ENCODE data around the gene DIP2C. TPM values are rescaled to one million over a fixed set of nuclear protein-coding genes. Genes with fewer than 3 reads are reported as not detected.

The DIP2C gene
- total and polyA plus RNA-seq, 8 donors: 2.4 to 40.1 (median 21.0) TPM

DNA sequence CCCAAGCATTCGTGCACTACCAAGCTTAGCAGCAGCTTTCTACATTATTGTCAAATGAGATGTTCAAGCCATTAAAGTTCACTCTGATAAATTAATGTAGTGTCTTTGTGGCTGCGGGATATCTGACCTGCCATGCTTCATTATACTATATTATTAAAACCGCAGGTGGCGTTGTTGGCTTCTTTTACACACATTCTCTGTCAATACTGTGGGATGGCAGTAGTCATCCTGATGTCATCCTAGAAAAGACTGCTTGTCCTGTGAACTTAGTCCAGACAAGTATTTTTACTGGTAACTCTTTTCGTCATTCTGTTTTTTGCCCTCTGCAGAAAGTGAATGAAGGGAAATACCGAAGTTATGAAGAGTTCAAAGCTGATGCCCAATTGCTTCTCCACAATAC lies 450.4 kb downstream of the DIP2C start:
- TF ChIP-seq POLR2A (IDR thresholded peaks at IDR 0.05) (no peak), EP300 (IDR thresholded peaks at IDR 0.05) (no peak), POLR2AphosphoS5 (IDR thresholded peaks at IDR 0.05) (no peak)
- TF ChIP-seq, protein P1, sequence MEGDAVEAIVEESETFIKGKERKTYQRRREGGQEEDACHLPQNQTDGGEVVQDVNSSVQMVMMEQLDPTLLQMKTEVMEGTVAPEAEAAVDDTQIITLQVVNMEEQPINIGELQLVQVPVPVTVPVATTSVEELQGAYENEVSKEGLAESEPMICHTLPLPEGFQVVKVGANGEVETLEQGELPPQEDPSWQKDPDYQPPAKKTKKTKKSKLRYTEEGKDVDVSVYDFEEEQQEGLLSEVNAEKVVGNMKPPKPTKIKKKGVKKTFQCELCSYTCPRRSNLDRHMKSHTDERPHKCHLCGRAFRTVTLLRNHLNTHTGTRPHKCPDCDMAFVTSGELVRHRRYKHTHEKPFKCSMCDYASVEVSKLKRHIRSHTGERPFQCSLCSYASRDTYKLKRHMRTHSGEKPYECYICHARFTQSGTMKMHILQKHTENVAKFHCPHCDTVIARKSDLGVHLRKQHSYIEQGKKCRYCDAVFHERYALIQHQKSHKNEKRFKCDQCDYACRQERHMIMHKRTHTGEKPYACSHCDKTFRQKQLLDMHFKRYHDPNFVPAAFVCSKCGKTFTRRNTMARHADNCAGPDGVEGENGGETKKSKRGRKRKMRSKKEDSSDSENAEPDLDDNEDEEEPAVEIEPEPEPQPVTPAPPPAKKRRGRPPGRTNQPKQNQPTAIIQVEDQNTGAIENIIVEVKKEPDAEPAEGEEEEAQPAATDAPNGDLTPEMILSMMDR (IDR thresholded peaks at IDR 0.05): no peak
- Histone ChIP-seq H3K27ac (no peak overlapping the region), H3K9me3 (no peaks in the 10 kb centered on the region), H3K4me3 (no peak overlapping the region), H3K4me1 (peaks cover 0 to 10% (median 0%) of the 10 kb centered on the region in 4 donors), H3K27me3 (no peaks in the 10 kb centered on the region), H3K36me3 (peaks cover 10 to 73% (median 67%) of the 10 kb centered on the region in 4 donors)
- DNase-seq: no peak
- intact Hi-C loops (cut with DNase I; ENCODE audit: low total_unique reads): no loop called here
- WGBS, 5 donors: 94 to 97% (median 96%) methylated on average over 6 of the region's 6 CpGs

DNA sequence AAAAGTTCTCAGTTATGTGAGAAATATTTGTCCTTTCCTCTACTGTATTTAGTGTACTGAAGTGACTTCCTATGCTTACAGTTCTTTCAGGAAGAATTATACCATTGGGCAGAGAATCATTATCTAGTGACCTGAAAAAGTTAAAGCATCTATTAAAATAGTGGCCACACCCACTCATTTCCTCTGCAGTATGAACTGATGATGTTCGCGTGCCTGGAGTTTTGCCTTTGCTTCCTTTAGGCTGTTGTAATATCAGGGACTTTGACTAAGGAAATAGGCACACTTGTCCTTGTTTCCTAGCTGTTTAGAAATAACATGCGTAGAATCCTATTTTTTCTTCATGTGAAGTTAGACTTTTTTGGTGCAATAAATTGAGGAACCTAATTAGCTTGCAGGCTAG lies 453.6 kb downstream of the DIP2C start:
- TF ChIP-seq, protein P1 (IDR thresholded peaks at IDR 0.05): no peak
- TF ChIP-seq POLR2A (IDR thresholded peaks at IDR 0.05): no peak
- TF ChIP-seq POLR2AphosphoS5 (IDR thresholded peaks at IDR 0.05): no peak
- no peak for TF ChIP-seq EP300 (IDR thresholded peaks at IDR 0.05)
- DNase-seq: peak in 1 of 2 donors; percentile 20
- H3K4me3 ChIP-seq: no peak overlapping the region
- no peaks in the 10 kb centered on the region for H3K9me3 ChIP-seq
- H3K4me1 ChIP-seq: peaks cover 0 to 6% (median 0%) of the 10 kb centered on the region in 4 donors
- WGBS, 5 donors: 78 to 91% (median 85%) methylated on average over 3 of the region's 3 CpGs
- H3K27ac ChIP-seq: no peak overlapping the region
- peaks cover 10 to 46% (median 41%) of the 10 kb centered on the region in 4 donors for H3K36me3 ChIP-seq
- H3K27me3 ChIP-seq: no peaks in the 10 kb centered on the region
- intact Hi-C loops (cut with DNase I; ENCODE audit: low total_unique reads): no loop called here

DNA sequence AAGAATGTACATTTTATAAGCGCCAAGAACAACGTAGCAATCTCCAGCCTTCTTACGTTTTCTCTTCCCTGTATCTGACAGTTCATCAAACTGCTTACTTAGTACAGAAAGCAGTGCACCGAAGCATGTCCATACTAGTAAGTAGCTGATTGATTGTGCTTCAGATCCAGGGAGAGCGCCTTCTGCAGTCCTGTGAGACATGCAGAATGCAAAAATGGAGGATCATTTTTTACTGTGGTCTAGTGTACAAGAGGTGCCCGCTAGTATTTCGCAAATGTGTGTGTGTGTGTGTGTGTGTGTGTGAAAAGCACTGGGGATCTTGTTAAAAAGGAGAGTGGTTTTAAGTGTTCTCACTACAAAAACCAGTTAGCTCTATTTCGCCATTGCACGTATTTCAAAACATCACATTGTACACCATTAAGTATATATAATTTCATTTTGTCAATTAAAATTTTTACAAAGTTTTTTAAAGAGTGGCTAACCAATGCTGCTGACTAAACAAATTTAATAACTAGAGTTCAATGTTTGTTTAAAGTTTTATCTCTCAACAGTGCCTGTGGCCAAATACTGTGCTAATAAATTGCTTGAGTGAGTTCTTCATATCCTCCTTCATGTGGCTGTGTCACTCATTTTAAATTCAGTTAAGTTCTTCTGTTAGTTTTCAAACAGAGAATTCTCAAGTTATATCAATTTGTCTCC lies 454.6 kb downstream of the DIP2C start:
- no peak for DNase-seq
- H3K4me1 ChIP-seq: peaks cover 0 to 6% (median 0%) of the 10 kb centered on the region in 4 donors
- no peak overlapping the region for H3K4me3 ChIP-seq
- TF ChIP-seq POLR2A (IDR thresholded peaks at IDR 0.05): no peak
- H3K36me3 ChIP-seq: peaks cover 2 to 36% (median 31%) of the 10 kb centered on the region in 4 donors
- H3K27me3 ChIP-seq: no peaks in the 10 kb centered on the region
- no peaks in the 10 kb centered on the region for H3K9me3 ChIP-seq
- intact Hi-C loops (cut with DNase I; ENCODE audit: low total_unique reads): no loop called here
- no peak overlapping the region for H3K27ac ChIP-seq
- WGBS, 5 donors: 72 to 80% (median 79%) methylated on average over 9 of the region's 9 CpGs

DNA sequence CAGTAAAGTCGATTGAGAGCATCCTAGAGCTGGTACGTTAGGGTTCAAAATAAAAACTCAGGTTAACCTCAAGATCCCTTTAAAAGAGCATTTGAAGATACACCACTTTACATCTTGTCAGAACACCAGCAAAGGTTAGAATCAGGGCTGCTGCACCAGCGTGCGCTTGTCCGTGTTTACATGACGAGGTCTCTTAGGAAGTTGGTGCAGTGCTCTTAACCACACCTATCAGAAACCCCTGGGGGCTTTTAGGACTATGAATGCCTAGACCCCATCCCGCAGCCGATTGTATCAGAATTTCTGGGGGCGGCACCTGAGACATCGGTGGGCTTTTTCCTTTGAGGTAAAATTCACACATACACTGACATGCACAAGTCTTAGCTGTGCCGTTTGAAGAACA lies 456.6 kb downstream of the DIP2C start:
- peaks cover 0 to 10% (median 0%) of the 10 kb centered on the region in 4 donors for H3K4me1 ChIP-seq
- H3K36me3 ChIP-seq: peaks cover 0 to 17% (median 13%) of the 10 kb centered on the region in 4 donors
- 89 to 97% (median 94%) methylated on average over 11 of the region's 11 CpGs for WGBS, 5 donors
- H3K27ac ChIP-seq: no peak overlapping the region
- intact Hi-C loops (cut with DNase I; ENCODE audit: low total_unique reads): no loop called here
- no peak for DNase-seq
- H3K4me3 ChIP-seq: no peak overlapping the region
- TF ChIP-seq POLR2A (IDR thresholded peaks at IDR 0.05) (no peak), EP300 (IDR thresholded peaks at IDR 0.05) (no peak), POLR2AphosphoS5 (IDR thresholded peaks at IDR 0.05) (no peak)
- TF ChIP-seq, protein P1 (IDR thresholded peaks at IDR 0.05): no peak
- H3K9me3 ChIP-seq: no peaks in the 10 kb centered on the region
- no peaks in the 10 kb centered on the region for H3K27me3 ChIP-seq

DNA sequence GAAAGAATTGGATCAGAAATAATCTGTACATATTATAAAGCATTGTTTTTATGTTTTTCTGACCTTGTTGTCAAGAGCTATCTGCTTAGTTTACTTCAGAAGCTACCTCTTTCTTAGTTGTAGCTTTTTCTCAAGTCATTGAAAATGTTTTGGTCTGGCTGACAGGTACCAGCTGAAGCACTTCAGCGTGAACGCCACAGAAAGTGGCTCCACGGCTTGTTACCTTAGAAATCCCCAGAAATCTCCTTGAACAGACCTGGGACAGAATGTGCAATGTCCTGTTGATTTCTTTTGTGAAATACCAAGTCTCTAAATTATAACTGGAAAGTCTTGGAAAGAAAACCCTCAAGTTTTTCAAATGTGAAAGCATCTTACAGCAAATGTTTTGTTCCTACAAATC lies 457.4 kb downstream of the DIP2C start:
- no peak overlapping the region for H3K27ac ChIP-seq
- no peak for DNase-seq
- H3K9me3 ChIP-seq: no peaks in the 10 kb centered on the region
- peaks cover 0 to 9% (median 5%) of the 10 kb centered on the region in 4 donors for H3K36me3 ChIP-seq
- no peak overlapping the region for H3K4me3 ChIP-seq
- 90 to 95% (median 92%) methylated on average over 3 of the region's 3 CpGs for whole genome bisulfite sequencing, 5 donors
- peaks cover 0 to 17% (median 0%) of the 10 kb centered on the region in 4 donors for H3K4me1 ChIP-seq
- no peaks in the 10 kb centered on the region for H3K27me3 ChIP-seq
- intact Hi-C loops (cut with DNase I; ENCODE audit: low total_unique reads): no loop called here
- TF ChIP-seq, protein P1 (IDR thresholded peaks at IDR 0.05): no peak
- TF ChIP-seq POLR2AphosphoS5 (IDR thresholded peaks at IDR 0.05) (no peak), EP300 (IDR thresholded peaks at IDR 0.05) (no peak), POLR2A (IDR thresholded peaks at IDR 0.05) (no peak)

Data from stomach (tissue), 9 donors.